COLO668 (cell line): ENCODE data around the gene ZNF329.
A peak's percentile ranks its signal among the peaks of the same experiment; 100 is the strongest.
"Not testable (repeated sequence)": the region's sequence is repeated elsewhere in the genome, so short reads cannot be mapped to it uniquely, and the experiment has no call there.

ENCODE experiments used
- DNase-seq: peaks from one replicate; lab custom pipeline; 2025; ENCODE audit not compliant: unreplicated experiment; lab: John Stamatoyannopoulos, UW

The ZNF329 gene

DNA sequence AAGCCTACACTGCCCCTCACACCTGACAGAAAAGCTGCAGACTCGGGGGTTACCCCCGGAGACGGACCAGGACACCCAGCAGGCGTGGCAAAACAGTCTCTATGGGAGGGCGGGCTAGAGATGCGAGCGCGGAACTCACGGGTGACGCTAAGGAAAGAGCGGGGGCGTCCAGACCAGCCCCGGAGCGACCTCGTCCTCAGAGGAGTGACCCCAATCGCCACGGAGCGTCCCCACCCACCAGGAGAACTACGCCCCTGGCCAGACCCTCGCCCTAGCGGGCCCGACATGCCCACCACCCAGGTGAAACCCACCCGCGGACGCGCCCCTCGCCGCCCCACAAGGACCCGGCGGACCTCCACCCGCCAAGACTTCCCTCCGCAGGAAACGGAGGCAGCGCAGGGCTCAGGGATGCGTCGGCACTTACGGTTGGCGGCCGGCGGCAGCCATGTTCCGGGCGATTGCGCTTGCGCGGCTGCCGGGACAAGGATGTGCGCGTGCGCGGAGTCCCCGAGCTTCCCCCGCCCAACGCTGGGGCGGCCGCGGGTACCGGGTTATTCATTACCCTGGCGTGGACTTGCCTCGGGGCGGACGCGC is at the start of gene ZNF329:
TSS of gene ZNF329 (minus strand) at position 462 of the 594 bp plus-strand sequence. CDS start 21,286 bp downstream, outside the sequence.
- DNase-seq: peak; percentile 91

DNA sequence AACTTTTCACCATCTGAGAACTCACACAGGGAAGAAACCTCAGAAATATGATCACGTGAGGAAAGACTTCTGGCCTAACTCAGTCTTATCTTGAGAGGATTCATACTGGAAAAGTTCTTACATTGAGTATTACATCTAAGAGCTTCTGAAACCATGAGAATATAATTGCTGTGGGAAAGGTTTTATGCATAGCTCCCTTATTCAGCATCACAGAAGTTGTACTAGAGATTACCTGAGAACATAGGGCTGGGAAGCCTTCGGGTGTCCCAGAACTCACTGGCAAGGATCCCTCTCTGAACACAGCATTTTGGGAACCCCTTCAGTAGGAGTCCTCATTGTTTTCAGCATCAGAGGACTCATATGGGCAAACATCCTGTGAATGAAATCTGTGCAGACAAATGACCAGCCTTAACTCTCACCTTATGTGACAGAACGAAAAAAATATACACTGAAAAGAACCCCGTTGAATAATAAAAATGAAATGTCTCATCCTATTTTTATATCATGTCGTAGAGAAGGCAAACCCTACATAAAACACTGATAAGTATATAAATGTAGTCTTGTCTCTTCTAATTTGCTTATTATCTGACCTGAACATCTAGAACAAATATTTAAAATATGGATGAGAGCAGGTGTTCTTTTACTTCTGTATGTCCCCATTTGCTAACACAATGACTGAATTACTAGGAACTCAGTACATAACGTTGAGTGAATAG is 46.5 kb upstream of the ZNF329 start:
- no peak for DNase-seq

DNA sequence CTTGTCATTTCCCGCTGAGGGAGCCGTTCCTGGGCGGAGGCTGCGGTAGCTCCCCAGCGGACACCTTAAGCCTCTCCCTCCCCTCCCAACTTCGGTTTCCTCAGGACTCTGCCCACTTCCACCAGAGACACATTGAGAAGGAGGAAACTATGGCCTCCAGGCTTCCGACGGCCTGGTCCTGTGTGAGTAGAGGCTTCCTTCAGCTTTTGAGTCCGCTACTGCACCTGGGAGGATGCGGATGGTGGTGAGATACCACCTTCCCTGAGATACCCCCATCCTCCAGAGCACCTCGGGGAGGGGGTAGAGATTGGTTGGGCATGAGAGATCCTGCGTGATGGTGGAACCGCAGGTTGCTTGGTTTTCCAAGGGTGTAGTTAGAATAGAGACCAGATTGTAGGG is 33.2 kb upstream of the ZNF329 start:
- no peak for DNase-seq

DNA sequence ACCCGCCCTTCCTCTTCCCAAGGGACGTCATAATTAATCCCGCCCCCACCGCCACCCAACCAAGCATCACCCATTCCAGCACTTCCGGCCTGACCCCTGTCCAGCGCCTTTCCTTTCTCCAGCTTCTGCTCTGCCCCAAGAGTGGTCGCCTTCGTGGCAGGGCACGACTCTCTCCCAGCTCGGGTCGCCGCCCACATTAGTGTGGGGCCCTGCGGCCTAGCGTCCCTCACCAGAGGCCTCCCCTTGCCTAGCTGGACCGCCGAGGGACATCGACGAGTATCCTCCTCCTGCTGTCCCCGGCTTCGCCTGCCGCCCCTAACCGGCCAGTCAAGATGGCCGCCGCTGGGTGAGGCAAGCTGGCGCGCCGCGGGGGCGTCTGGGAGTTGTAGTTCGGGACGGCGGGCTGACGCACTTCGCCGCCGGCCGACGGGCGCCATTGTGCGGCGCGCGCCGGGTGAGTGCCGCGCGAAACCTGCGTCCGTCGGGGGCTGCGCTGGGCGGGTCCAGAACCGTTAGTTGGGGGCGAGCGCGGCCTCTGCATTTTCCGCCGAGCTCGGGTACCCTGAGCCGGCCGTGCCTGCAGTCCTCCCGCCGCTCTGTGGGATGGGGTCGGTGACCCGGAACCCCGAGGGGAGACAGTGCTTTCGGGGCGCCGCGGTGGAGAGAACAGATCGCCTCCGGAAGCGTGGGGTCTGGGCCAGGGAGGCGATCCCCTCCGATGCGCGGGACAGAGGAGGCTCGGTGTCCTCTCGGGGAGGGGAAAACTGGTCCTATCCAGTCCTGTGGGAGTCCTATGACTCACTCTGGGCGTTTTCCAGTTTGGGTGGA is 32.6 kb upstream of the ZNF329 start, which contains the start of gene ZNF274:
TSS of gene ZNF274 (plus strand) at position 73 of the 828 bp plus-strand sequence. CDS start 905 bp downstream, outside the sequence.
- DNase-seq: peak; percentile 92

DNA sequence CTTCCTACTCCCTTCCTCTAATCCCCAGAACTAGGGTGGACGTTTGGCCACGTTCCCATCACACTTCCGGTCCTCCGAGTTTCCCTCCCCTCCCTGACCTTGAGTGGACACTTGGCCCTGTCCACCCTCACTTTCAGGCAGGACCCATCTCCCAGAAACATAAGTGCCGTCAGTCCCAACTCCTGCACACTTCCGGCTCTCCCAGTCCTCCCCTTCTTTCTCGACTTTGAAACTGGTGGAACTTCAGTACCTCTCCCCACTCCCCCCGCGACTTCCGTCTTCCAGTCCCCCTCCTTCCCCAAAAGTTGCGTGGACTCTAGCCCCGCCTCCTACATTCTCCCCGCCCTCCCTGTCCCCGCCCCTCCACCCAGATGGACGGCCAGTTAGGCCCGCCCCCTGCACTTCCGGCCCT is 32.0 kb upstream of the ZNF329 start:
- DNase-seq: no peak

DNA sequence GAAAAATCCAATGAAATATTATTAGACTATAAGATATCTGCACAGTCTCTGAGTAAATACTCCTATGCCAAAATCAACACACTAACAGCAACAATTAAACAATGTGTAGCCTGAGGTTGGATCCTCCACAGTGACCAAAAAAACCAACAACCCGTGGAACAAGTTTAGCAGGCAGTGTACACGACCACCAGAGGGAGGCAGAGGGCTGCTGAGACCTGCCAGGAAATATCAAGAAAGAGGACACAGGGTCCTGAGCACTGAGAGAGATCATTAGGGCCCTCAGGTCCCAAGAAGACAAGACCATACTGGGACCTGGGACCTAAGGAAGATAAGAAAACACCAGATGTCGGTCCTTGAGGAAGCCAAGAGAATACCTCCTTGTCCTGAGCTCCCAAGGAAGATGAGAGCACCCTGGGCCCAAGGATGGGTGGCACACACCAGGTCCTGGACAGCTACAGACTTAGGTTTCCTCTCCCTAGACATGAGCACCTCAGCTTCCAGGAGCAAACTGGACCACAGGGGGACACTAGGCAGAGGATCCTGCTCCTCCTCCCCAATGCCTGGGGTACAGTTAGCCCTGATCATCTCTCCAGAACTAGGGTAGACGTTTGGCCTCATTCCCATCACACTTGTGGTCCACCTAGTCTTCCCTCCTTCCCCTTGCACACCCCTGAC is 31.4 kb upstream of the ZNF329 start:
- DNase-seq: peak; percentile 43

DNA sequence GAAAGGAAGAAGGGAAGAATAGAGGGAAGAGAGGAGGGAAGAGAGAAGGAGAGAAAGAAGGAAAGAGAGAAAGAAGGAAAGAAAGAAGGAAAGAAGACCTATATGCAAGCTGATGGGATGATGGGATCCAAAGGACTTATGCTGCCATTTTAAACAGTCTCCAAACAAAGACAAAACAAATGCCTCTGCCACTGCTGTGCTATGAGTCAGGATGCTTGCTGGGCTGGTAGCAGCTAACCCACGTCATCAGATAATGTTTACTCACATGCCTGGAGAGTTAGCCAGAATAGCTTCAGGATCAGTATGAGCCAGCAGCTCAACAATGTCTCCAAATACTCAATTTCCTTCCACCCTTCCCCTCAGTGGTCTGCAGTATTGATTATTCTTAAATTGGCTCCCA is 20.3 kb upstream of the ZNF329 start:
- peak; percentile 0 for DNase-seq

DNA sequence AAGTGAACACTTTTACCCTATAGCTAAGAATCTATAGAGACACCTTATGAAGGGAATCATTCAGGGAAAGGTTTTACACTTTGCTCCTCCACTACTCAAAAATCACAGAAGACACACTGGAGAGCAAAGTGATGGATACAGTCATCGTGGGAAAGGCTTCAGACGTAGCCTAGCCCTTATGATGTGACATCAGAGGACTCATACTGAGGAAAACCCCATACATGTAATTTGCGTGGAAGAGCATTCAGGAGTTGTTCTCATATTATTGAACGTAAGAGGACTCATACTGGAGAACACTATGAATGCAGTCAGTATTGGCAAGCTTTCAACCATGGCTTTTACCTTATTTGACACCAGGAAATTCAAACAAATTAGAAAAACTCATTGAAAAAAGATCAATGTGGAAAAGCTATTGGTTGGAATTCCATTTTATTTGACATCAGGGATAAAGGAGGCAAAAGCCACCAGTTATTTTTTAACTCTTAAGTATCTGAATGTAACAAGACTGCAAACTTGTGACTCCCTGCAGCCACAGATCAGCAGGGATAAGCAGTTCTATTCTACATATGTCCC is 16.2 kb upstream of the ZNF329 start:
- DNase-seq: no peak

DNA sequence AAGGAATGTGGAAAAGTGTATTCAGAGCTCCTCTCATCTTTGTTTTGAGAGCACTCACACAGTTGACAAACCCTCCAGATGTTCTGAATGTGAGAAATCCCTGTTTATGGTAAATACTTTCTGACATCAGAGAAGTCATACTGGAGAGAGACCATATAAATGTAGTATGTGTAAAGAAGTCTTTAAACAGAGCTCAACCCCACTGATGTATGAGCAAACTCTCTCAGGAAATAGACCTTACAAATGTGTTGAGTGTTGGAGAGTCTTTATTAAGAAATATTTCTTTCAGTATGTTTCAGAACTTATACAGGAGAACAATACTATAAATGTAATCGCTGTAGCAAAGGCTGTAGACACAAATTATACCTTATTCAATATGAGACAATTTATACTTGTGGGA is 15.7 kb upstream of the ZNF329 start:
- no peak for DNase-seq

DNA sequence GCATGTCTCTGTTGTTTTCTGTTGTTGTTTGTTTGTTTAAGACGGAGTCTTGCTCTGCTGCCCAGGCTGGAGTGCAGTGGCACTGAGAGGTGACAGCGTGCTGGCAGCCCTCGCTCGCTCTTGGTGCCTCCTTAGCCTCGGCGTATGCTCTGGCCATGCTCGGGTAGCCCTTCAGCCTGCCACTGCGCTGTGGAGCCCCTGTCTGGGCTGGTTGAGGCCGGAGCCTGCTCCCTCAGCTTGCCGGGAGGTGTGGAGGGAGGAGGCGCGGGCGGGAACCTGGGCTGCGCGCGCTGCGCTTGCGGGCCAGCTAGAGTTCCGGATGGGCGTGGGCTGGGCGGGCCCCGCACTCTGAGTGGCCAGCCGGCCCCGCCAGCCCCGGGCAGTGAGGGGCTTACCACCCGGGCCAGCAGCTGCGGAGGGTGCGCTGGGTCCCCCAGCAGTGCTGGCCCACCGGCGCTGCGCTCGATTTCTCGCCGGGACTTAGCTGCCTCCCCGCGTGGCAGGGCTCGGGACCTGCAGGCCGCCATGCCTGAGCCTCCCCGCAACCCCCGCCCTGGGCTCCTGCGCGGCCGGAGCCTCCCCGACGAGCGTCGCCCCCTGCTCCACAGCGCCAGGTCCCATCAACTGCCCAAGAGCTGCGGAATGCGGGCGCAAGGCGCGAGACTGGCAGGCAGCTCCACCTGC is 6.6 kb upstream of the ZNF329 start:
- DNase-seq: no peak

DNA sequence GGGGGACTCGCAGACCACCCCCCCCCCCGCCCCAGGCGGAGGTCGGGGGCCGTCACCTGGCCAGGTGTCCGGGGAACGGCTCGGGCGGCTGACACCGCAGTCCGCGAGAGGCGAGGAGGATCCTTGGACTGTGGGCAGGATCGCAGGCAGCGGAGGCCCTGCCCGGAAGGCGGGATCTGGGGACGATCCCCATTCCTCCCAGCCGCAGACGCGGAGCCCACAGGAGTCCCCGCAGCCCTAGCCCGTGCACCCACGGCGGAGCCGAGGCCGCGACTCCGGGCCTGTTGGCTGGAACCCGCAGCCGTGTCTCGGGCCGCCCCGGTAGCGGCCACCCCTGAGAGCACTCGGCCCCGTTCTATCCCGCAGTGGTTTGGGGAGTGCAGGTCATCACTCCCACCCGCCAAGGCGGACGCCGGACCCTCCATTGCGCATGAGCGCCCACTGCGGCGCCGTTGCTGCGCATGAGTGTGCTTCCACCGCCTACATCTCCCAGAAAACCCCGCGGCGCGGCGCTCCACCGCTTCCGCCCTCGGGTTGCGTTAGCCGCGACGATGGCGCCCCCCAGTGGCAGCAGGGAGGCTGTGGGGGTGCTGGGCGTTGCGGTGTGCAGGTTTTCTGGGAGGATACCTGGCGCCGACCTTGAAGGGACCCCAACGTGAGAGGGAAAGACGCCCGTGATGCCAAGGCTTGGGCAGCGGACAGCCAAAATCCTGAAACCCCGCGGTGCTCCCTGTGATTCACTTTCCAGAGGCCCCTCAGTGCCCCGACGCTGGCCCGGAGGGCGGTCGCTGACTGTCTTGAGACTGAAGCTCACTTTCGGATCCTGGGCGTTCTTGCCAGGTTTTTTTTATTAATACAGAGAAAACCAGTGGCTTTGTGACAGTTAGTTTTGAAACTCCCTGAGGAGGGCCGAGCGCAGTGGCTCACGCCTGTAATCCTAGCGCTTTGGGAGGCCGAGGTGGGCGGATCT is 4.4 kb upstream of the ZNF329 start:
- peak; percentile 96 for DNase-seq

DNA sequence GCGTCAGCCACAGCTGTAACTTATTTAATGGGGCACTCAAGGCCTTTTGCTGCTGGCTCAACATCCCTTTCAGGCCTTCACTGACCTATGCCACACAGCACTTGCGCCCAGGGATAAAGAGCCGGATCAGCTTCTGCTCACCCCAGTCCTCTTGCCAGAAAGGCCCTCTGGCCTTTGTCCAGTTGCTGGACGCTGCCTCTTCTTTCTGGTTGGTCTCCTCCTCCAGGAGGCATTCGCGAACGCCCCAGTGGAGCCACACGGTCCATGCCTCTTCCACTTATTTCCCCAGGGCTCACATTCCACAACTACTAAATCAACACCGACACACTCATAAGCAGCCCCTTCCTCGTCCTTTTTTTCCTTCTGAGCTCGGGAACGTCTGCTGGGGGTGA is 3.7 kb upstream of the ZNF329 start:
- peak; percentile 33 for DNase-seq

DNA sequence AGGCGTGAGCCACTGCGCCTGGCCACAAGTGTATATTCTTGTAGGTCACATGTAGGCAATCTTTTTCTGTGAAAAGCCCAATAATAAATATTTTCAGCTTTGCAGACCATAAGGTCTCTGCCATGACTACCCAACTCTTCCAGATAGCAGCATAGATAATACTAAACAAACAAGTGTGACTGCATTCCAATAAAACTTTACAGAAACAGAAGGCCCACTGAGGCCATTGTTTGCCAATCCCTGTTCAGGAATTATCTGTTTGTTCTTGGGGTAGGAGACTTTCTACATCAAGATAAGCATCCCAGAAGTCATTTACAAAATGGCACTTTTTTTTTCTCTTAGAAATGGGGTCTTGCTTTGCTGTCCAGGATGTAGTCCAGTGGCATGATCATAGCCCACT is 2.8 kb upstream of the ZNF329 start:
- DNase-seq: no peak

DNA sequence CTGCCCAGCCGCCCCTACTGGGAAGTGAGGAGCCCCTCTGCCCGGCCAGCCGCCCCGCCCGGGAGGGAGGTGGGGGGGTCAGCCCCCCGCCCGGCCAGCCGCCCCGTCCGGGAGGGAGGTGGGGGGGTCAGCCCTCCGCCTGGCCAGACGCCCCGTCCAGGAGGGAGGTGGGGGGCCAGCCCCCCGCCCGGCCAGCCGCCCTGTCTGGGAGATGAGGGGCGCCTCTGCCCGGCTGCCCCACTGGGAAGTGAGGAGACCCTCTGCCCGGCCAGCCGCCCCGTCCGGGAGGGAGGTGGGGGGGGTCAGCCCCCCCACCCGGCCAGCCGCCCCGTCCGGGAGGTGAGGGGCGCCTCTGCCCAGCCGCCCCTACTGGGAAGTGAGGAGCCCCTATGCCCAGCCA is 3.1 kb downstream of the ZNF329 start:
- not testable (repeated sequence) for DNase-seq

DNA sequence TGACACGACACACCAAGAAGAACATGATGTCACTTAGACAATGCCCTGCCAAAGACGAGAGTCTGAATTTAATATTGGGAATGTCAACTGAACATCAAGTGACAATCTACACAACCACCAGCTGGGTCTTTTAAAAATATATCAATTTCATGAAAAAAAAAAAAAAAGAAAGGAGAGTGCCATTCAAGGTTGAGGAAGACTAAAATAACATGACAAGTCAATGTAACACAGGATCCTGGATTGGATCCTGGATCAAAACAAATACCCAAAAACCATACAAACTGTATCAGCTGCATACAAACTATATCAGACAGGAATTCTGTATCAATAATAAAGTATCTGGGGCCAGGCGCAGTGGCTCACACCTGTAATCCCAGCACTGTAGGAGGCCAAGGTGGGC is 4.7 kb downstream of the ZNF329 start:
- no peak for DNase-seq

DNA sequence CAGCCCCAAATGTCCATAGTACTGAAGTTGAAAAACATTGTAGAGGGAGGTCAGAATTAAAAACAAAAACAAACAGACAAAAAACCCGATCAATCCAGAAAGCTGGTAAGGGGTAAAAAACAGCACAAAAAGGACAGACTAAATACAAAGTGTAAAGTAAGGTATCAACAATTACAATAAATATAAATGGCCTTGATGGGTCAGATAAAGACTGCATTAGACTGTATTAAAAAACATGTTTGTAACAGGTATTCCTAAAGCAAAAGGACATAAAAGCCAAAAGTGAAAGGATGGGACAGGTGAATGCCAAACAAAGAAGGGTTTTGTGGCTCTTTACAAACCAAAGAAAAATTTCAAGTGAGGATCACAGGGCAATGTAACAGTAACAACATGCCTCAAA is 16.3 kb downstream of the ZNF329 start:
- DNase-seq: no peak

DNA sequence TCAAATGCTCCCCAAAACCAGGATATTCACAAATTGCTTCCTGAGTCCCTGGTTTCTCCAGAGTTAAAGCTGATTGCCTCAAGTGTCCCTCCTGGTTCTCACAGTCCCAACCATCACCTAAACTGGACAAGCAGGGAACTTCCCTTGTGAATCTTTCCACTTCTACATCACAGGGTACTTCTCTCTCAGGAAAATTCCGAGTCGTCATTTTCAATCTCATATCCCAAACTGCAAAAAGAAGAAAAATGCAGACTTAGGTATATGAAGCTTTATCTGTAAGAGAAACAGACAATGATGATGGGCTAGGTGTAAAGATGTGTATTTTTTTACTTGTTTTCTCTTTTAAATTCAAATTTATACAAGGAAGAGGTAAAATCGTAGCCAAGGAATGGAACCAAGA is 21.3 kb downstream of the ZNF329 start:
- DNase-seq: no peak

DNA sequence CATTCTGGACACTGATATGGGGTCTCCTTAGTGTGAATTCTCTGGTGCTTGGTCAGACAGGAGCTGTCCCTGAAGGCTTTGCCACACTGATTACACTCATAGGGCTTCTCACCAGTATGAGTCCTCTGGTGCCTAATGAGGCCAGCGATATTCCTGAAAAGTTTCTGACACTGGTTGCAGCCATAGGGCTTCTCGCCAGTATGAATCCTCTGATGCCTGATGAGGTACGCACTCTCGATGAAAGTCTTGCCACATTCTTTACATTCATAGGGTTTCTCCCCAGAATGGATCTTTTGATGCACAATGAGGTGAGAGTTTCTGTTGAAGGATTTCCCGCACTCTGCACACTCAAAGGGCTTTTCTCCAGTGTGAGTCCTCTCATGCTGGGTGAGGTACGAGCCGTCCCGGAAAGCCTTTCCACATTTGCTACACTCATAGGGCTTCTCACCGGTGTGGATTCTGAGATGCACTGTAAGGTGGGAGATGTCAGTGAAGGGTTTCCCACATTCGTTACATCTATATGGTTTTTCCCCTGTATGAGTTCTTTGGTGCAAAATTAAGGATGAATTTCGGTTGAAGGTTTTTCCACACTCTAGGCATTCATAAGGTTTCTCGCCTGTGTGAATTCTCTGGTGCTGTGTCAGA is 22.4 kb downstream of the ZNF329 start:
- DNase-seq: no peak

DNA sequence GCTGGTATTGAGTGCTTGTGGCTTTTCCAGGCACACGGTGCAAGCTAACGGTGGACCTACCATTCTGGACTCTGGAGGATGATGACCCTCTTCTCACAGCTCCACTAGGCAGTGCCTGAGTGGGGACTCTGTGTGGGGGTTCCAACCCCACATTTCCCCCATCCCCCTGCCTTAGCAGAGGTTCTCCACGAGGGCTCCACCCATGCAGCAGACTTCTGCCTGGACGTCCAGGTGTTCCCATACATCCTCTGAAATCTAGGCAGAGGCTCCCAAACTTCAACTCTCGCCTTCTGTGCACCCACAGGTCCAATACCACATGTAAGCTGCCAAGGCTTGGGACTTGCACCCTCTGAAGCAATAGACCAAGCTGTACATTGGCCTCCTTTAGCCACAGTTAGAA is 27.2 kb downstream of the ZNF329 start:
- DNase-seq: no peak
